A549 (cell line): ENCODE measurements around the gene ZNF608. TPM values are rescaled to one million over a fixed set of nuclear protein-coding genes. Genes with fewer than 3 reads are reported as not detected.

Experiments
- ATAC-seq, 2 experiments: fragments of 200-7000 bp in 1 of 2; fragments of >200 bp in 1 of 2; cut with Nextera tagmentation in 1 of 2; cut with Tn5 transposase in 1 of 2; 3 replicates each; pipeline versions ENCODE4 v1.8.0 to v1.9.1; 2018 to 2020; ENCODE audit warnings: mild to moderate bottlenecking in 1 of 2, moderate library complexity in 1 of 2
- CTCF ChIA-PET: fragments of 300-600 bp; sonication (Branson Sonifier 250); formaldehyde crosslinking; extraction: SDS; loops from one replicate; lab custom pipeline; 2021; ENCODE audit warnings: antibody characterized with exemption, inconsistent platforms; lab: Yijun Ruan, JAX
- POLR2A ChIA-PET: fragments of 350-600 bp; formaldehyde crosslinking; extraction: SDS; loops from one replicate; lab custom pipeline; 2021; ENCODE audit warnings: antibody characterized with exemption, inconsistent platforms; lab: Yijun Ruan, JAX
- DNase-seq, 2 experiments: peaks; one replicate each; pipeline versions ENCODE4 v3.0.0 to v3.0.0-alpha.2; 2011 to 2016; ENCODE audit warnings: low read depth in 1 of 2, low spot score in 1 of 2
- FAIRE-seq: peaks from 2 replicates; lab custom pipeline; 2011; peaks lifted over from hg19 to GRCh38; lab: Jason Lieb, UNC
- H3K27ac ChIP-seq, 2 experiments: fragments of >200 bp; sonication (Bioruptor Twin); formaldehyde crosslinking; 3 replicates each; pipeline ENCODE4 v1.5.1; 2016 to 2017
- H3K4me1 ChIP-seq: fragments of >200 bp; sonication (Bioruptor Twin); formaldehyde crosslinking; 3 replicates; pipeline ENCODE4 v1.6.1; 2016
- H3K4me2 ChIP-seq: fragments of >200 bp; sonication (Bioruptor Twin); formaldehyde crosslinking; 3 replicates; pipeline ENCODE4 v1.6.1; 2016
- H3K4me3 ChIP-seq: fragments of >200 bp; sonication (Bioruptor Twin); formaldehyde crosslinking; 3 replicates; pipeline ENCODE4 v1.5.1; 2016
- H3K9me3 ChIP-seq: fragments of >200 bp; sonication (Bioruptor Twin); formaldehyde crosslinking; 3 replicates; pipeline ENCODE4 v1.6.1; 2016
- BHLHE40 ChIP-seq: IDR thresholded peaks from 2 replicates; pipeline ENCODE4 v1.6.1; 2012; ENCODE audit warnings: low read depth, low read length, inconsistent platforms
- CBX2 ChIP-seq: fragments of 200-600 bp; sonication (generic); IDR thresholded peaks from 2 replicates; pipeline ENCODE4 v1.6.1; 2016; ENCODE audit warnings: low read depth, mild to moderate bottlenecking, borderline replicate concordance
- CBX8 ChIP-seq: fragments of 200-600 bp; sonication (generic); IDR thresholded peaks from 2 replicates; pipeline ENCODE4 v1.6.1; 2016
- E2F6 ChIP-seq: IDR thresholded peaks from 2 replicates; pipeline ENCODE4 v1.6.1; 2012; ENCODE audit warnings: low read depth, borderline replicate concordance
- HOXB13 ChIP-seq: fragments of 250-450 bp; sonication (Bioruptor Pico); IDR thresholded peaks from 2 replicates; pipeline ENCODE4 v1.5.0; 2020; ENCODE audit warnings: low read depth, mild to moderate bottlenecking, moderate library complexity
- HOXB5 ChIP-seq: fragments of 250-450 bp; sonication (Bioruptor Pico); IDR thresholded peaks from 2 replicates; pipeline ENCODE4 v1.5.0; 2020; ENCODE audit warnings: mild to moderate bottlenecking, moderate library complexity
- JUNB ChIP-seq: fragments of >200 bp; sonication (Bioruptor Twin); formaldehyde crosslinking; IDR thresholded peaks from 2 replicates; pipeline ENCODE4 v1.6.1; 2016
- KDM1A ChIP-seq: fragments of 200-600 bp; sonication (generic); IDR thresholded peaks from 2 replicates; pipeline ENCODE4 v1.6.1; 2016; ENCODE audit warnings: low read depth, mild to moderate bottlenecking
- MAFK ChIP-seq: fragments of 450-650 bp; IDR thresholded peaks from 2 replicates; pipeline ENCODE4 v1.6.1; 2014; ENCODE audit not compliant: partially characterized antibody
- MAX ChIP-seq: IDR thresholded peaks from 2 replicates; pipeline ENCODE4 v1.6.1; 2012
- MAZ ChIP-seq: fragments of 150-350 bp; IDR thresholded peaks from 2 replicates; pipeline ENCODE4 v1.6.1; 2014; ENCODE audit warnings: antibody characterized with exemption, low read depth, low read length, borderline replicate concordance
- POLR2AphosphoS2 ChIP-seq: conservative IDR thresholded peaks from 2 replicates; pipeline ENCODE4 v1.6.1; 2012; ENCODE audit warnings: low read length, improper control_type of control experiment, inconsistent platforms
- RARB ChIP-seq: fragments of 250-450 bp; sonication (Bioruptor Pico); IDR thresholded peaks from 2 replicates; pipeline ENCODE4 v1.8.0; 2021; ENCODE audit warnings: mild to moderate bottlenecking, moderate library complexity
- RNF2 ChIP-seq: fragments of 200-600 bp; sonication (generic); IDR thresholded peaks from 2 replicates; pipeline ENCODE4 v1.6.1; 2016; ENCODE audit warnings: low read depth, mild to moderate bottlenecking, antibody characterized with exemption, moderate library complexity, borderline replicate concordance
- SMC3 ChIP-seq: fragments of >200 bp; sonication (Bioruptor Twin); formaldehyde crosslinking; IDR thresholded peaks from 3 replicates; pipeline ENCODE4 v1.6.1; 2018; ENCODE audit warnings: inconsistent platforms
- TFCP2L1 ChIP-seq: fragments of 250-450 bp; sonication (Bioruptor Pico); IDR thresholded peaks from 2 replicates; pipeline ENCODE4 v1.5.0; 2021; ENCODE audit warnings: mild to moderate bottlenecking
- ZSCAN20 ChIP-seq: fragments of 250-450 bp; sonication (Bioruptor Pico); IDR thresholded peaks from 2 replicates; pipeline ENCODE4 v1.8.0; 2022; ENCODE audit warnings: mild to moderate bottlenecking, moderate library complexity
- WGBS: methylation state at CpG from one replicate; pipeline ENCODE4 v1.1.6; 2017; ENCODE audit errors: missing lambda C conversion rate; 5-methylcytosine and 5-hydroxymethylcytosine counted together
- polyA minus RNA-seq: library from RNA; depleted of rRNA, polyadenylated mRNA; stranded (reverse); fragments of >200 nt; gene quantifications from 2 replicates; pipeline ENCODE4 v1.2.3, GENCODE V29; 2011; rRNA and poly(A)+ RNA removed
- polyA plus RNA-seq, 4 experiments: library from polyadenylated mRNA; depleted of rRNA in 3 of 4; stranded (reverse); fragments of >200 nt; fragmentation: RNase III in 1 of 4; extraction: RNeasy Plus Mini Kit Qiagen cat#74134 plus additional on column Dnase treatment in 1 of 4; gene quantifications; 2 replicates in 3 of 4; 3 replicates in 1 of 4; pipeline ENCODE4 v1.2.3, GENCODE V29; 2011 to 2017
- TF ChIP-seq, protein P1 (sequence below): fragments of >200 bp; sonication (Bioruptor Twin); formaldehyde crosslinking; IDR thresholded peaks from 2 replicates; pipeline ENCODE4 v1.6.1; 2016

ZNF608 gene
- polyA plus RNA-seq (2011; rRNA removed): 1.8 and 2.5 TPM in 2 replicates
- 0.34 and 0.38 TPM in 2 replicates for polyA plus RNA-seq (2012; cell fraction: cytosol; rRNA removed)
- 0.46 and 0.84 TPM in 2 replicates for polyA plus RNA-seq (2012; cell fraction: nucleus; rRNA removed)
- 0.43 to 0.77 TPM (median 0.66 TPM) in 3 replicates for polyA plus RNA-seq (2017; fragmentation: RNase III; extraction: RNeasy Plus Mini Kit Qiagen cat#74134 plus additional on column Dnase treatment)
- 1.4 and 2.5 TPM in 2 replicates for polyA minus RNA-seq

DNA sequence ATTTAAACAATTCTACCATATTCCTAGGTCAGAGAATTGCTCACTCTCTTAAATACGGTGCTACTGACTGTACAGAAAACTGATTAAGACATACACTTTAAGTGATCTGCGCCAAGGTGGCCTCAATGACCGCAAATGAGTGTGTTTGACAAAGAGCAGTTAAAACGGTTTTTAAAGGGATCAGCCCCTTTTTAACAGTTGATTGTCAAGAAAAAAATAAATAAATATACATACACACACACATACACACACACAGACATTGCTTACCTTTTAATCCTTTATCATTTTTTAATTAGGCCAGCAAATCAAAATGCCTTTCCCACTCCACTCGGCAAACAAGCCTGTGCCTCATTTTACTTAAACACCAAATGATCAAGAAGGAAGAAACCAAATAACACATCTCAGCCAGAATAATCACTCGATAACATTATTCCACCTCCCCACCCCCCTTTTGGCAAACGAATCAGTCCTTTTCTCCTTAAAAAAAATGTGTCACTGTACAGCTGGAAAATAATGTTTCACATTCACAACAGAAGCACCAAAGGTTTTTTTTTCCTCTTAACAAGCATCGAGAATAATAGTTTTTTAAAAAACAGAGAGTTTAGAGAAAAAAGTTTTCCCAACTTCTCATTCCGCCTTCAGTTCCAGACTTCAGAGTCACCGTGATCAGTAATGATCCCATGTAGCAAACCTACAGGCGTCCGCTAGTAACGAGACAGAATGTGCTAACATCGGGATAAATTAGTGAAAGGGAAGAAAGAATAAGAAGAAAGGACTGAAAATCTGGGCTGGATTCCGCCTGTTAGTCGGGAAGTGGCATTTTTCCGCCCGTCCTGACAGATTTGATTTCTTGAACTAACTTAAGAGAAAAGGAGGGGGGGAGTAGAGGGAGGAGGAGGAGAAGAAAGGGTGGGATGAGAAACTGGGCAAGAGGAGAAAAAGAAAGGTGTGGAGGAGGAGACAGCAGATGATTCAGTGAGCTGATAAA lies at the start of gene ZNF608:
Gene ZNF608, minus strand, starts transcription at position 712 of the 988 bp plus-strand sequence. CDS start 1,650 bp downstream, outside the sequence.
- Histone ChIP-seq H3K4me3 (peak within 1 kb of the TSS; percentile 46), H3K9me3 (no peaks in the 10 kb centered on the region), H3K27ac (peak within 1 kb of the TSS; percentile 51 to 65), H3K4me1 (peaks cover 32% of the 10 kb centered on the region), H3K4me2 (peak within 1 kb of the TSS; percentile 95)
- WGBS: 23% methylated on average over 18 of the region's 18 CpGs
- ChIA-PET POLR2A (interaction anchor here (0.6 to 0.7 kb wide), 3 partner anchors 10 to 90 kb away, joined by 3 to 7 read pairs (median 3); no protein-coding TSS in a partner anchor), CTCF (interaction anchor here (0.7 kb wide), 1 partner anchor 36 kb away, joined by 3 read pairs; no protein-coding TSS in a partner anchor)
- ATAC-seq: peak in 1 of 2 experiments; percentile 18; a peak in 3 of 6 replicates
- FAIRE-seq: no peak
- TF ChIP-seq MAFK (peak; percentile 17), E2F6 (no peak), RNF2 (peak; percentile 87; the same call in 1 of the 2 replicates), CBX8 (peak; percentile 94; the same call in 1 of the 2 replicates)
- TF ChIP-seq, protein P1, sequence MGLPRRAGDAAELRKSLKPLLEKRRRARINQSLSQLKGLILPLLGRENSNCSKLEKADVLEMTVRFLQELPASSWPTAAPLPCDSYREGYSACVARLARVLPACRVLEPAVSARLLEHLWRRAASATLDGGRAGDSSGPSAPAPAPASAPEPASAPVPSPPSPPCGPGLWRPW: no peak
- DNase-seq: peak; percentile 27 to 35

GRCh38 chr5:124795829-124796228 lies 49.4 kb upstream of the ZNF608 start:
- Histone ChIP-seq H3K4me3 (no peak overlapping the region), H3K4me1 (peaks cover 17% of the 10 kb centered on the region), H3K27ac (no peak overlapping the region), H3K4me2 (no peak overlapping the region), H3K9me3 (no peaks in the 10 kb centered on the region)
- ChIA-PET CTCF (no interaction called here), POLR2A (no interaction called here)
- TF ChIP-seq TFCP2L1 (CRISPR knock-in tag) (no peak), POLR2AphosphoS2 (no peak), RARB (CRISPR knock-in tag) (no peak), BHLHE40 (no peak), ZSCAN20 (CRISPR knock-in tag) (no peak), SMC3 (no peak), CBX2 (no peak), JUNB (no peak), HOXB5 (CRISPR knock-in tag) (no peak), HOXB13 (CRISPR knock-in tag) (no peak), KDM1A (no peak), MAZ (no peak), MAFK (no peak), MAX (no peak), CBX8 (no peak)
- FAIRE-seq (no peak), ATAC-seq (no peak), DNase-seq (no peak)
- 70% methylated on average over 4 of the region's 4 CpGs for WGBS
